Measurements from ENCODE around the gene RSAD1.

DNA sequence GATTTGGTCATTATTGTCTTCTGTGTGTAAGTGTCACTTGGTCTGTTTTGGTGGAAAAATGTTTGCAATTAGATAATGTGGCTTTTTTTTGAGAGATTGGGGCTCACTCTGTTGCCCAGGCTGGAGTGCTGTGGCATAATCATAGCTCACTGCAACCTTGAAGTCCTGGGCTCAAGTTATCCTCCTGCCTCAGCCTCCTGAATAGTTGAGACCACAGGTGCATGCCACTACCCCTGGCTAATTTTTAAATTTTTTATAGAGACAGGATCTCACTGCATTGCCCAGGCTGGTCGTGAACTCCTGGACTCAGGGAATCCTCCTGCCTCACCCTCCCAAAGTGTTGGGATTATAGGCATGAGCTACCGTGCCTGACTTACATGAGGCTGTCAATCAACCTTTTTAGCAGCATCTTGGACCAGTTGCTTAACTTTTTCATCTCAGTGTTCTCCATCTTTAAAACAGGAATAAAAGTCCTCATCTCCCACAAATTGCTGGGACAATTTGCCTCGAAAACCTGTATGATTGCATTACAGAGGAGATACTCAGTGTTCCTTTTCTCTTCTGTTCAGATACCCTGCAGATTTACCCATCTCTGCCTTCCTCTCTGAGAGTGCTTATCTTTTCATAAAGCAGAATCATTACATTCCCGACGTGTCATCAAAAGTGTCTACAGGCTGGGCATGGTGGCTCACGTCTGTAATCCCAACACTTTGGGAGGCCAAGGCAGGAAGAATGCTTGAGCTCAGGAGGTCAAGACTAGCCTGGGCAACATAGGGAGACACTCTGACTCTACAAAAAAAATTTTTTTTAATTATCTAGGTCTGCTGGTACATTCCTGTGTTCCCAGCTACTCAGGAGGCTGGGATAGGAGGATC is 33.6 kb upstream of the RSAD1 start:
- TF ChIP-seq, protein P1, sequence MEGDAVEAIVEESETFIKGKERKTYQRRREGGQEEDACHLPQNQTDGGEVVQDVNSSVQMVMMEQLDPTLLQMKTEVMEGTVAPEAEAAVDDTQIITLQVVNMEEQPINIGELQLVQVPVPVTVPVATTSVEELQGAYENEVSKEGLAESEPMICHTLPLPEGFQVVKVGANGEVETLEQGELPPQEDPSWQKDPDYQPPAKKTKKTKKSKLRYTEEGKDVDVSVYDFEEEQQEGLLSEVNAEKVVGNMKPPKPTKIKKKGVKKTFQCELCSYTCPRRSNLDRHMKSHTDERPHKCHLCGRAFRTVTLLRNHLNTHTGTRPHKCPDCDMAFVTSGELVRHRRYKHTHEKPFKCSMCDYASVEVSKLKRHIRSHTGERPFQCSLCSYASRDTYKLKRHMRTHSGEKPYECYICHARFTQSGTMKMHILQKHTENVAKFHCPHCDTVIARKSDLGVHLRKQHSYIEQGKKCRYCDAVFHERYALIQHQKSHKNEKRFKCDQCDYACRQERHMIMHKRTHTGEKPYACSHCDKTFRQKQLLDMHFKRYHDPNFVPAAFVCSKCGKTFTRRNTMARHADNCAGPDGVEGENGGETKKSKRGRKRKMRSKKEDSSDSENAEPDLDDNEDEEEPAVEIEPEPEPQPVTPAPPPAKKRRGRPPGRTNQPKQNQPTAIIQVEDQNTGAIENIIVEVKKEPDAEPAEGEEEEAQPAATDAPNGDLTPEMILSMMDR (IDR thresholded peaks at IDR 0.05), result no peak
- no peak for TF ChIP-seq EZH2 (IDR thresholded peaks at IDR 0.05)

Measured in neural progenitor cell (in vitro differentiated cells).